ENCODE measurements around the gene LRRC15.

The LRRC15 gene

GRCh38 chr3:194369522-194370279 lies at the start of gene LRRC15:
Gene LRRC15 (minus strand): TSS chr3:194369743. CDS start chr3:194361043, 8,700 bp downstream.
- DNase-seq, result peak; percentile 43
- Mint-ChIP-seq H3K36me3 (ENCODE audit: low read depth) (no peaks in the 10 kb centered on the region), H3K27ac (no peak within 1 kb of the TSS), H3K27me3 (ENCODE audit: low read depth, poor library complexity) (peaks cover 47% of the 10 kb centered on the region), H3K9me3 (no peaks in the 10 kb centered on the region), H3K4me1 (peaks cover 72% of the 10 kb centered on the region), H3K4me3 (peak within 1 kb of the TSS; percentile 54)
- TF ChIP-seq CTCF (IDR thresholded peaks at IDR 0.05), result no peak

- Mint-ChIP-seq H3K27me3 (ENCODE audit: low read depth, poor library complexity) (no peaks in the 10 kb centered on the region), H3K27ac (no peak overlapping the region), H3K9me3 (no peaks in the 10 kb centered on the region), H3K4me1 (peaks cover 24% of the 10 kb centered on the region), H3K36me3 (ENCODE audit: low read depth) (peaks cover 63% of the 10 kb centered on the region), H3K4me3 (no peak overlapping the region)
- no peak for DNase-seq
- no peak for TF ChIP-seq CTCF (IDR thresholded peaks at IDR 0.05)
These were observed 49.1 kb upstream of the LRRC15 start for GRCh38 chr3:194418671-194419070.

GRCh38 chr3:194407423-194407822 lies 37.9 kb upstream of the LRRC15 start:
- Mint-ChIP-seq H3K27ac (peak overlapping the region; percentile 16), H3K27me3 (ENCODE audit: low read depth, poor library complexity) (peaks cover 3% of the 10 kb centered on the region), H3K4me1 (peaks cover under 1% of the 10 kb centered on the region), H3K9me3 (no peaks in the 10 kb centered on the region), H3K4me3 (no peak overlapping the region), H3K36me3 (ENCODE audit: low read depth) (peaks cover 33% of the 10 kb centered on the region)
- DNase-seq, result no peak
- TF ChIP-seq CTCF (IDR thresholded peaks at IDR 0.05), result no peak

- no peaks in the 10 kb centered on the region for H3K27me3 Mint-ChIP-seq (ENCODE audit: low read depth, poor library complexity)
- DNase-seq, result no peak
- TF ChIP-seq CTCF (IDR thresholded peaks at IDR 0.05), result no peak
- no peaks in the 10 kb centered on the region for H3K9me3 Mint-ChIP-seq
- H3K4me1 Mint-ChIP-seq, result peaks cover 6% of the 10 kb centered on the region
- H3K36me3 Mint-ChIP-seq (ENCODE audit: low read depth), result peaks cover 28% of the 10 kb centered on the region
- H3K27ac Mint-ChIP-seq, result peak overlapping the region; percentile 94
- H3K4me3 Mint-ChIP-seq, result no peak overlapping the region
These were observed 36.2 kb upstream of the LRRC15 start for GRCh38 chr3:194405766-194406165.

GRCh38 chr3:194404365-194405140 lies 35.0 kb upstream of the LRRC15 start:
- TF ChIP-seq CTCF (IDR thresholded peaks at IDR 0.05), result peak; percentile 67
- no peak overlapping the region for H3K27ac Mint-ChIP-seq
- peak; percentile 36 for DNase-seq

More at GRCh38 chr3:194404365-194405140, 35.0 kb upstream of the LRRC15 start:
- Mint-ChIP-seq H3K9me3 (no peaks in the 10 kb centered on the region), H3K4me3 (no peak overlapping the region), H3K4me1 (peaks cover 11% of the 10 kb centered on the region), H3K36me3 (ENCODE audit: low read depth) (peaks cover 24% of the 10 kb centered on the region), H3K27me3 (ENCODE audit: low read depth, poor library complexity) (no peaks in the 10 kb centered on the region)
